HG03060 (cell line): ENCODE data around the gene GPAM.

Experiments
- ATAC-seq: cut with Tn5 transposase; IDR thresholded peaks from one replicate; pipeline ENCODE4 v1.9.1; 2021; ENCODE audit warnings: low read depth, moderate number of reproducible peaks; ENCODE audit not compliant: unreplicated experiment

GPAM gene

GRCh38 chr10:112185959-112186358, 2.4 kb upstream of the GPAM start:
- no peak for ATAC-seq

DNA sequence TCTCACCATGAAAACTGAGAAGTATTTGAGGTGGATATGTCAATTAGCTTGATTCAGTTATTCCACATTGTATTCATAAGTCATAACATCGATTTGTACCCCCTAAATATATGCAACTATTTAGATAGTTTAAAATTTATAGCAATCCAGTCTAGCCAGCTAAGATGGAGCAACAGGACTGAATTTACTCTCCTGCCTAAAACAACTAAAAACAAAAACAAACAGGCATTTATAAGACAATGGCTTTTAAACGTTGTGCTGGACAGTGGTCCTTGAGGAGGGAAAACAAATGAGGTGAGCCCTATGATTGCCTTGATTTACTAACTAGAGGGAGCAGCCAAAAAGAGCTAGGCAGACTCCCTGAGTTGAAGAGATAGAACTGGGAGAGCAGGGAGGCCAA, 814 bp upstream of the GPAM start:
- ATAC-seq, result no peak

GRCh38 chr10:112184052-112184371, 447 bp upstream of the GPAM start:
- no peak for ATAC-seq

DNA sequence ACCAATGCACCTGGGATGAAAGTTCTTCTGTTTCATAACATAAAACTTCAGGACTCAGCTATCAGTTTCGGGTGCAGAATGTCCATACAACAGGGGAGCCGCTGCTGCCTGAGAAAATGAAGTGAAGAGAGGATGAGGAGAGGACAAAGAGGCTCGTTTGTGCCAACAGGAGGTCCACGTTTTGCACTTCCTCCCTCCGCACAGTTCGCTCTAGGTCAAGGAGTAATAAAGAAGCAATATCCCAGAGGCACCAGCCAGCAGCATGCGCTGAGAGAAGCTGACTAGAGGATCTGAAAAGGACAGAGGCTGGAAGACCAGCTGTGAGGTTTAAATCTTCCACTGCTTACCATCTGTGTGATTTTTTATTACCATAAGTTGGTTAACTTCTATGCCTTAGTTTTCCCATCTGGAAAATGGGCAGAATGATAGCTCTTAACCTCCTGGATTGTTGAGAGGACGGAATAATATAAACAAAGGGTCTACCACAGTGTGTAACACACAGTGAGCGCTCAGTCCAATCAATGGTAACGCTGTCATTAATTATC, 709 bp downstream of the GPAM start:
- ATAC-seq, result peak; percentile 3

GRCh38 chr10:112177247-112177646, 6.3 kb downstream of the GPAM start:
- ATAC-seq, result no peak

GRCh38 chr10:112176543-112176942, 7.0 kb downstream of the GPAM start:
- ATAC-seq, result no peak

DNA sequence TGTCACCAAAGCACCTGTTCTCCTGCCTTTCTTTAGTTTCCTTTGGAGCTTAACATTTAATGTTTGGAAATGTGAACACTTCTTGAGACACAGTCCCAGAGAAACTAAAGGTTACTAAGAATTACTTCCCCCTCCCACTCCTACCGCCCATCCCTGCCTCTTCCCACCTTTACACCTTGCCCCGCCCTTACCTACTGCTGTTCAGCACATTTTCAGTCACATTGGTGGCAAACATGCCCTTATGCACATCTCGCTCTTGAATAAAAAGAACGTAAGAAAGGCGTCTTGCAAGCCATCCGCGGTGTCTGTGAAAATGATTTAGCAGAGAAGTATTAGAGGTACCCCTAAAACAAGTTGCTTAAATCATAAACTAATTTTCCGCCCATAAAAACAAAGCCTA, 8.2 kb downstream of the GPAM start:
- no peak for ATAC-seq

- ATAC-seq, result no peak
Measured at GRCh38 chr10:112173206-112173605, 10.4 kb downstream of the GPAM start.

DNA sequence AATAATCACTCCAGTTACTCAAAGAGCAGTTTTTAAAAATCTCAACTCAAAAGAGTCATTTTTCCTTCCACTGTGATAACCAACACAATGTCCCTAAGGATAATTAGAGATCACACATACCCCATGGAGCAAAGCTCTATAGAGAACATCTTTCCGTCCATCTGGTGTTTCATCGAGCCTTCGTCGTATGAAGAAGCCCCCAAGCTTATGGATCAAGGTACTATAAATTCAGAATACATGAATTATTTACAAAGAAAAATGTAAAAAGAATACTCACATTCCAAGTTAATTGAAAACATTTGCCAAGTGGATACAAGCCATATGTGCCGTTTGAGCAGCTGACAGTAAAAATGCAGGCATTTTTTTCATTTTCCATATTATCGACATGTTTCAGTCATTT, 14.8 kb downstream of the GPAM start:
- no peak for ATAC-seq

DNA sequence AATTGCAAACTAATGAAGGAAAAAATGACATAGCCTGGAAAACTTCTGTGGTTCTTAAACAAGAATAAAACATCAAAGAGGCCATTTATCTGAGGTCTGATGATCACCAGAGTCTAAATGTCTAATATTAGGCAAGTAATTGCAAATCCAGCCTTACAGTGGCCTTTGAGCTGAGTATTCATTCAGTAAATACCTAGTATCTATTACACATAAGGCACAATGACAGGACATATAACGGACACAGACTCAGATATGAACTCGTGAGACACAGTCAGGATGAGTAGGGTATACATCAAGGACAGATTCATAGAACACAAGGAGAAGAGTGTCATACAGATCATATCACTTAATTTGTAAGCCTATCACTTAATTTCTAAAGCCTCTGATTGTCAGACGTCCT, 16.8 kb downstream of the GPAM start:
- no peak for ATAC-seq

DNA sequence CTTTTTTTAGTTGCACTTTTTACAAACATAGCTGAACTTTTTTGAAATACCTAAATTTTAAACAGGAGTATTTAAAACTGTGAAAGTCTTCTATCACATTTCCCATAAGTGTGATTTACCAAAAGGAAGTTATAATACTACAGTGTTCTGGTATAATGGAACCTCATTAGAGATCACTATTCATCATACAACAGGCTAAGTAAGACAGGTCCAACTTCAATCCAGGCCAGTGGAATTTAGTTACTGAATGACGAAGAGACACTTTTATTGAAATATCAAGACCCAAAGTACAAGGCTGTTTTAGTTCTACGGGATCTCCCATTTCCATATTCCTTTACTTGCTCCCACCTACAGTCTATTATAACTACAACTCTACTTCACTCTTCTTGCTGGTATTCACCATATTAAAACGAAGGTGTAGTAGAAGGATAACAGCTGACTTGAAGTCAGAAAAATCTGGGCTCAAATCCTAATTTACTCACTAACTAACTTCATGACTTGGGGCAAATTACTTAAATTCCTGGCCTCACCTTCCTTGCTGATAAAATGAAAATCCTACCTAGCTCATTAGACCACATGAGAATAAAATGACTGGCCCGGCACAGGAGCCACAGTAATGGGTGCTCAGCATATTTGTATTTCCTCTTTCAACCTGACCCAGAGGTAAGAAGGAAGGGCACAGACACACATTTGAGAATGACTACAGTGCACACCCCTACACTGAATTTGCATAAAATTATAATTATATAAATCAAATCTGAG, 21.6 kb downstream of the GPAM start:
- ATAC-seq, result no peak

DNA sequence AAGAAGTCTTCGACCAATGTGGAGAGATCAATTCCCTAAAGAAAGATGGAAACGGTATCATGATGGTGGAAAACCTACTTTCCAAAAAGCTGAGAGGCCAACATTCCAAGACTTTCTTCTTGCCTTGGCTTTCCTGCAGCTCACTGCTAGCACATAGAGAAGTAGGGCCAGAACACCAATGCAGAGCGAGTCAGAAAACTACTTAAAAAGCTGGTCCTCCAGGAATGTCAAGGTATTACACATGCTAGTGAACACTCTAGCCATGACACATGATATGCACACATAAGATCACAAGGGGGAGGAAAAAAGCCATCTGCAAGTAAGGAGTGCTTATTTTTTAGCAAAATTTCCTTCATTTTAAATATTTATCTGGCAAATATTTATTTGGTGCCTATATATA, 22.7 kb downstream of the GPAM start:
- no peak for ATAC-seq

GRCh38 chr10:112159469-112159868, 24.1 kb downstream of the GPAM start:
- ATAC-seq, result no peak

DNA sequence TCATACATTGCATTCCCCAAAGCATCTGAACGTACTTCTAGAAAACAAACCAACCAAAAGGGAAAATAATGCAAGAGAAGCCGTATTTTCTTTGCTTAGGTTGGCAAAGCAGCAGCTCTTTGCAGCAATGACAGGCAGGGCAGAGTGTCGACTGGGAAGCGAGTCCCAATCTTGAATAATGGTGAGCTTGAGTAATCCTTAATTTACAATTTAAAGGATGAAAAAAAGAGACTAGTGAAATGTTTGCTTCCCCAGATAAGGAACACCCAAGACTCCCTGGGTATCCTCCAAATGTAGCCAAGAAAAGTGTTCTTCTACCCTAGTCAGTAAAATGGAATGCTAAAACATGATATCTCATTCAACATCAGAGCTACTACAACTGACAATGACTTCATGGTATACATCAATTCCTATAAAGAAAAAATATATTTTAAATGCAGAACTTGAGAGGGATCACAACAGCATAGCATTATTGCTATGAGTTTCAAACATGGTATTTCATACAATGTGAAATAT, 32.0 kb downstream of the GPAM start:
- no peak for ATAC-seq

GRCh38 chr10:112148331-112148730, 35.2 kb downstream of the GPAM start:
- ATAC-seq, result no peak

GRCh38 chr10:112146799-112147198, 36.8 kb downstream of the GPAM start:
- no peak for ATAC-seq

GRCh38 chr10:112145263-112145662, 38.3 kb downstream of the GPAM start:
- no peak for ATAC-seq

DNA sequence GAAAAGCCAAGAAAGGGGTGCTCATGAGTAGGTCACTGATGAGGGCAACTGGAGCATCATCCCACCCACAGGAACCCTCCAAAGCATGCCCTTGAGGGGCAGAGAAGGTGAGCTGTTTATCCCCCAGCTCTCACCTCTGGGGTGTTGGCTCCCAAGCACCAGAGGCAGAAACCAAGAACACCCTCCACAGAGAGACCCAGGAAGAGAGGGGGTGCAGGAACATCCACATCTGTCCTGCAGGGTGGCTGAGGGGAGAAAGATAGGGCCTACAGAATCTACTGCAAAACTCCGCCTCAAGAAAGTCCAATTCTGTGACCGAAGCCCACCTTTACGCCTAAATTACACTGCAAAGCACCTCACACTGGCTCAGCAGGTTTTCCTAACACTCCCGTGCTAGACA, 40.1 kb downstream of the GPAM start:
- ATAC-seq, result no peak

- ATAC-seq, result no peak
Measured at GRCh38 chr10:112141292-112141691, 42.3 kb downstream of the GPAM start.

DNA sequence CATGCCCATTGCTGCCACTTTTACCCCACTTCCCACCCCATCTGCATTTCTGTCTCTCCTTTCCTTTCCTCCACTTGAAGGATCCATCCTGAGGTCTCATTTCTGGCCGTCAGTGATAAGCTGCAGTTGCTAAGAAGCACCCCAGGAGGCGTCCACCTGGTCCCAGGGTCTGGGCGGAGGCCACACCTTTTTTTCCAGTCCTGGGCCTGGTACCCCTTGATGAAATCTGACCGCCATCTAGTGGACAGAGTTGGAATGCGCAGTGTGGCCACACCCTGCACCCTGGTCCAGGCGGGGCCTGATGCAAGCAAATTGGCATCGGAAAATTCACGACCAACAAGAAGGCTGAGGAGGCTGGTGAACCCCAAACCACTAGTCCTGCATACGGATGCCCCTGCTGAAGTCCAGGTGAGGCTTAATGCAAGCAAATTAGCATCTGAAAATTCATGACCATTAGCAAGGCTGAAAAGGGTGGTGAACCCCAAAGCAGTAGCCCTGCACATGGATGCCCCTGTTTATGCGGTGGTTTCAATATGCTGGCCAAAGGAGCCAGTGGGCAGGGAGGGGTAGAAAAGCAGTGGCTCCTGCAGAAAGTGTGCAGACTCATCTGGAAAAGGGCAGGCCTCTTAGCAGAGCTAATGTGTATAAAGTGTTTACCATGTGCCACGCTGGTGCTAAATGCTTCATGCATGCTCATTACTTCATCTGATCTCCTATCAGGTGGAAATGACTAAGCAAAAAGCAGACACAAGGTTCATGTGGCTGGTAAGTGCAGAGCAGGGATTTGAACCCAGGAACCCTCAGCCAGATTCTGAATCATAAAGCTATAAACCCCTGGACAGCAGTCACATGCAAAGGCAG, 43.2 kb downstream of the GPAM start:
- ATAC-seq, result peak; percentile 83

DNA sequence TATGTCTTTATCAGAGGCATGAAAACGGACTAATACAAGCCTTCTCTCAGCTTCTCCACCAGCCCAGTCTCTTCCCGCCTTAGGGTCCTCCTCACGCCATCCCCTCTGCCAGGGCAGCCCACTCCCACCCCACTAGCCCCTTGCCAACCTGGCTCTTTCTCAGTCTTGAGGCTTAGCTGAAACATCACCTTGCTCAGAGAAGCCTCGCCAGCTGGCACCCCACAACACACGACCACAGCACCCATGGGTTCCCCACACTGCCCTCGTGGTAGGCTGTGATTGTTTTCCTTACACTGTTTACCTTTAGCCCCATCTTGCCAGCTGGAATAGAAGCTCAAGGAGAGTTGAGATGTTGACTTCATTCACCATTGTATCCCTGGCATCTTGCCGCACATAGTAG, 44.4 kb downstream of the GPAM start:
- ATAC-seq, result no peak
